NOMO-1 (cell line): ENCODE data around the gene FGFRL1.
A peak's percentile ranks its signal among the peaks of the same experiment; 100 is the strongest.

Source experiments
- DNase-seq, 2 experiments: peaks; one replicate each; lab custom pipeline; 2025; ENCODE audit not compliant: unreplicated experiment in 2 of 2; lab: John Stamatoyannopoulos, UW

FGFRL1 gene

GRCh38 chr4:1004557-1005485, 6.6 kb upstream of the FGFRL1 start:
- no peak for DNase-seq

GRCh38 chr4:1006856-1007255, 4.6 kb upstream of the FGFRL1 start:
- DNase-seq = peak in 1 of 2 experiments; percentile 9

GRCh38 chr4:1008840-1009541, 2.4 kb upstream of the FGFRL1 start:
- no peak for DNase-seq

- peak; percentile 44 to 71 for DNase-seq
Observed at GRCh38 chr4:1009542-1010394, 1.7 kb upstream of the FGFRL1 start.

- peak; percentile 85 to 93 for DNase-seq
Observed at GRCh38 chr4:1010395-1011021, 918 bp upstream of the FGFRL1 start.

- no peak for DNase-seq
Observed at GRCh38 chr4:1011666-1012033, 224 bp downstream of the FGFRL1 start.

- no peak for DNase-seq
Observed at GRCh38 chr4:1012034-1012739, 761 bp downstream of the FGFRL1 start.

- DNase-seq = no peak
Observed at GRCh38 chr4:1013225-1014073, 2.0 kb downstream of the FGFRL1 start.

GRCh38 chr4:1014291-1015167, 3.1 kb downstream of the FGFRL1 start:
- DNase-seq = no peak

GRCh38 chr4:1015179-1015578, 3.8 kb downstream of the FGFRL1 start:
- no peak for DNase-seq

GRCh38 chr4:1015746-1016145, 4.3 kb downstream of the FGFRL1 start:
- DNase-seq = no peak

GRCh38 chr4:1017211-1017610, 5.8 kb downstream of the FGFRL1 start:
- no peak for DNase-seq

- DNase-seq = no peak
Observed at GRCh38 chr4:1017706-1018105, 6.3 kb downstream of the FGFRL1 start.

- no peak for DNase-seq
Observed at GRCh38 chr4:1018147-1019020, 7.0 kb downstream of the FGFRL1 start.

GRCh38 chr4:1019320-1019719, 7.9 kb downstream of the FGFRL1 start:
- DNase-seq = no peak

- DNase-seq = no peak
Observed at GRCh38 chr4:1019729-1020470, 8.5 kb downstream of the FGFRL1 start.
